Kasumi-1 (cell line): ENCODE data around the gene MTHFD1.
"Not testable (repeated sequence)": the region's sequence is repeated elsewhere in the genome, so short reads cannot be mapped to it uniquely, and the experiment has no call there.

Experiments
- DNase-seq, 2 experiments: peaks; one replicate each; lab custom pipeline; 2025; lab: John Stamatoyannopoulos, UW

The MTHFD1 gene

GRCh38 chr14:64387782-64388532 lies at the start of gene MTHFD1:
Gene MTHFD1 (plus strand): TSS chr14:64388353. CDS start chr14:64388428, 75 bp downstream.
- DNase-seq, result peak; percentile 98 to 99

GRCh38 chr14:64338616-64339316 lies 49.4 kb upstream of the MTHFD1 start:
- peak; percentile 99 for DNase-seq

GRCh38 chr14:64340560-64341196 lies 47.5 kb upstream of the MTHFD1 start:
- DNase-seq, result no peak

GRCh38 chr14:64347748-64348147 lies 40.4 kb upstream of the MTHFD1 start:
- no peak for DNase-seq

- DNase-seq, result no peak
Observed at GRCh38 chr14:64349741-64350490, 38.2 kb upstream of the MTHFD1 start.

- DNase-seq, result no peak
Observed at GRCh38 chr14:64363265-64363846, 24.8 kb upstream of the MTHFD1 start.

GRCh38 chr14:64364907-64365306 lies 23.2 kb upstream of the MTHFD1 start:
- DNase-seq, result no peak

GRCh38 chr14:64365358-64365889 lies 22.7 kb upstream of the MTHFD1 start:
- DNase-seq, result not testable (repeated sequence)

GRCh38 chr14:64369201-64369600 lies 19.0 kb upstream of the MTHFD1 start:
- DNase-seq, result no peak

GRCh38 chr14:64387232-64387781 lies 846 bp upstream of the MTHFD1 start:
- DNase-seq, result peak in 1 of 2 experiments; percentile 31

- peak; percentile 30 to 60 for DNase-seq
Observed at GRCh38 chr14:64388533-64389285, 556 bp downstream of the MTHFD1 start.

- DNase-seq, result no peak
Observed at GRCh38 chr14:64391113-64391725, 3.1 kb downstream of the MTHFD1 start.

GRCh38 chr14:64391986-64392385 lies 3.8 kb downstream of the MTHFD1 start:
- DNase-seq, result no peak

GRCh38 chr14:64393189-64393726 lies 5.1 kb downstream of the MTHFD1 start:
- not testable (repeated sequence) for DNase-seq

GRCh38 chr14:64394423-64394822 lies 6.3 kb downstream of the MTHFD1 start:
- no peak for DNase-seq

GRCh38 chr14:64394977-64395633 lies 7.0 kb downstream of the MTHFD1 start:
- DNase-seq, result no peak

- no peak for DNase-seq
Observed at GRCh38 chr14:64400829-64401459, 12.8 kb downstream of the MTHFD1 start.

- no peak for DNase-seq
Observed at GRCh38 chr14:64401949-64402348, 13.8 kb downstream of the MTHFD1 start.

GRCh38 chr14:64405295-64405694 lies 17.1 kb downstream of the MTHFD1 start:
- no peak for DNase-seq
